ENCODE measurements around the gene PHF12.

DNA sequence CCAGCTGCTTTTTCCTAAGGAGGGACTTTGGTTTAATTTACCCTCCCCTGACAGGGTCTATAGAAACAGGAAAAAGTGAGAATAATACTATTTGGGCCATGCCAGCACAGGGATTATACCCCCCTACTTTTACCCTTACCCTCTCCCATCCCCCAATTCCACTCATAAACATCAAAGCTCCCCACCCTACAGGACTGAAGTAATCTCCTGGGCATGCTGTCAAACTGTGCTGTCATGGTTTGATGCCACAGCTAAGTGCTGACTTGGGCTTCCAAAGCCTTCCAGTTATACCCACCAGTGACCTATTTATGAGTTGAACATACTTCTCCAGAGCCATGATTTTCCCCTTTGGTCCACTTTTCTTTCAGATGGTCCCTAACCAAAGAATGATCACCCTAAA lies 12.8 kb downstream of the PHF12 start:
- TF ChIP-seq, protein P1, sequence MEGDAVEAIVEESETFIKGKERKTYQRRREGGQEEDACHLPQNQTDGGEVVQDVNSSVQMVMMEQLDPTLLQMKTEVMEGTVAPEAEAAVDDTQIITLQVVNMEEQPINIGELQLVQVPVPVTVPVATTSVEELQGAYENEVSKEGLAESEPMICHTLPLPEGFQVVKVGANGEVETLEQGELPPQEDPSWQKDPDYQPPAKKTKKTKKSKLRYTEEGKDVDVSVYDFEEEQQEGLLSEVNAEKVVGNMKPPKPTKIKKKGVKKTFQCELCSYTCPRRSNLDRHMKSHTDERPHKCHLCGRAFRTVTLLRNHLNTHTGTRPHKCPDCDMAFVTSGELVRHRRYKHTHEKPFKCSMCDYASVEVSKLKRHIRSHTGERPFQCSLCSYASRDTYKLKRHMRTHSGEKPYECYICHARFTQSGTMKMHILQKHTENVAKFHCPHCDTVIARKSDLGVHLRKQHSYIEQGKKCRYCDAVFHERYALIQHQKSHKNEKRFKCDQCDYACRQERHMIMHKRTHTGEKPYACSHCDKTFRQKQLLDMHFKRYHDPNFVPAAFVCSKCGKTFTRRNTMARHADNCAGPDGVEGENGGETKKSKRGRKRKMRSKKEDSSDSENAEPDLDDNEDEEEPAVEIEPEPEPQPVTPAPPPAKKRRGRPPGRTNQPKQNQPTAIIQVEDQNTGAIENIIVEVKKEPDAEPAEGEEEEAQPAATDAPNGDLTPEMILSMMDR (IDR thresholded peaks at IDR 0.05; ENCODE audit: insufficient read depth, low read length), result no peak
- no peak for TF ChIP-seq GABPA (IDR thresholded peaks at IDR 0.05; ENCODE audit: low read depth)
- TF ChIP-seq POLR2AphosphoS5 (IDR thresholded peaks at IDR 0.05; ENCODE audit: low read depth), result no peak

Measured in HL-60 (cell line).